K562 (cell line): ENCODE measurements around the gene VWA8.

Experiments
- CBX5 ChIP-seq: IDR thresholded peaks from 2 replicates; pipeline ENCODE4 v1.6.1; 2014; ENCODE audit warnings: low read depth, borderline replicate concordance
- DPF2 ChIP-seq: fragments of 450-650 bp; IDR thresholded peaks from 2 replicates; pipeline ENCODE4 v1.6.1; 2016
- ELF1 ChIP-seq: fragments of 200-800 bp; sonication (Bioruptor generic); IDR thresholded peaks from 2 replicates; pipeline ENCODE4 v1.6.1; 2016; ENCODE audit warnings: missing genetic modification characterization, missing compliant biosample characterization
- EP300 ChIP-seq: IDR thresholded peaks from 2 replicates; pipeline ENCODE4 v1.6.1; 2012; ENCODE audit warnings: low read length, improper control_type of control experiment
- MXI1 ChIP-seq: IDR thresholded peaks from 2 replicates; pipeline ENCODE4 v1.6.1; 2011; ENCODE audit warnings: low read depth, mild to moderate bottlenecking, improper control_type of control experiment, low read length
- SMAD4 ChIP-seq: fragments of 250-450 bp; sonication (Bioruptor Pico); conservative IDR thresholded peaks from 2 replicates; pipeline ENCODE4 v1.8.0; 2021; ENCODE audit warnings: inconsistent platforms, mild to moderate bottlenecking, moderate library complexity
- STAT6 ChIP-seq: sonication (generic); formaldehyde crosslinking; IDR thresholded peaks from 2 replicates; pipeline ENCODE4 v1.8.1; 2023; ENCODE audit warnings: mild to moderate bottlenecking, missing genetic modification reagents
- ZBTB2 ChIP-seq: fragments of 450-650 bp; IDR thresholded peaks from 2 replicates; pipeline ENCODE4 v1.6.1; 2016; ENCODE audit warnings: antibody characterized with exemption
- ZNF764 ChIP-seq: fragments of 250-450 bp; sonication (Bioruptor Pico); IDR thresholded peaks from 2 replicates; pipeline ENCODE4 v1.4.0; 2020; ENCODE audit warnings: low read depth, mild to moderate bottlenecking, moderate library complexity
- TF ChIP-seq, protein P1 (sequence below), 3 experiments: IDR thresholded peaks in 2 of 3; conservative IDR thresholded peaks in 1 of 3; 2 replicates each; pipeline ENCODE4 v1.5.1; 2011 to 2012; ENCODE audit warnings: low read length in 3 of 3, mild to moderate bottlenecking in 3 of 3, control low read depth in 2 of 3, improper control_type of control experiment in 1 of 3, inconsistent platforms in 1 of 3, low read depth in 1 of 3, mixed read lengths in 1 of 3, moderate library complexity in 1 of 3; ENCODE audit not compliant: insufficient read depth in 2 of 3

DNA sequence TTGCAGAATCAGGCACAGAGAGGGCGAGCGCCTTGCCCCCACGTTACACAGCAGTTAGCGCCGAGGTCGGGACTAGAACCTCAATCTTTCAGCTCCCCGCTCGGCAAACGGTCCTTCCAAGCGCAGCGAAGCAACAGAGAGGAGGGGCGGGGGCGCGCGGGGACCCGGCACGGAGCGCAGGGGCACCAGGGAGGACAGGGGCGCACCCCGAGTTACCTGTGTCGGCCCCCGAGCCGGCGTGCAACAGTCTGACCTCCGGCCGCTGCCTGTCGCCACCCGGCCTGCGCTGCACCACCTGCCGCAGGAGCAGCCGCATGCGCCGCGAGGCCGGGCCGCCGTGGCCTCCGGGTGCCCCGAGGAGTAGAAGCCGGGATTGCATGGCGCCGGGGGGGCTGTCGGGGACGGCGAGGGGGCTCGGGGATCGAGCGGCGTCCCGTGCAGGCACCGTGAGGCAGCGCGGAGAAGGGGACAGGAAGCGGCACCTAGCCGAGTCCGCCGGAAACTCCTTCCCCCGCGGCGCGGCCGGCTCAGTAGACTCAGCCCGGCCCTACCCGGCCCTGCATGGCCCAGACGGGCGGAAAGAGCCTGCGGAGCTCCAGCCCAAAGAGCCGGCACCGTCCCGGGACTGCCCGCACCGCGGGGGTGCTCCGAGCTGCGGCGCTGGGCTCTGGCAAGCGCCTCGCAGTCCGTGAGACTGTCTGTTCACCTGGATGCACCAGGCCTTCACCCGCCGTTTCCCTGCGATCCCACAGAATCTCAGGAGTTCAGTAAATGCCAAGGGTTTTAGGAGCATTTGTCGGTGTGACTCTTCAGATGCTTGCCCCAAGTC is at the start of gene VWA8:
- TF ChIP-seq ZBTB2 = no peak
- TF ChIP-seq DPF2 = no peak
- TF ChIP-seq CBX5 = no peak
- peak; percentile 81 for TF ChIP-seq SMAD4 (CRISPR knock-in tag)
- TF ChIP-seq, protein P1, sequence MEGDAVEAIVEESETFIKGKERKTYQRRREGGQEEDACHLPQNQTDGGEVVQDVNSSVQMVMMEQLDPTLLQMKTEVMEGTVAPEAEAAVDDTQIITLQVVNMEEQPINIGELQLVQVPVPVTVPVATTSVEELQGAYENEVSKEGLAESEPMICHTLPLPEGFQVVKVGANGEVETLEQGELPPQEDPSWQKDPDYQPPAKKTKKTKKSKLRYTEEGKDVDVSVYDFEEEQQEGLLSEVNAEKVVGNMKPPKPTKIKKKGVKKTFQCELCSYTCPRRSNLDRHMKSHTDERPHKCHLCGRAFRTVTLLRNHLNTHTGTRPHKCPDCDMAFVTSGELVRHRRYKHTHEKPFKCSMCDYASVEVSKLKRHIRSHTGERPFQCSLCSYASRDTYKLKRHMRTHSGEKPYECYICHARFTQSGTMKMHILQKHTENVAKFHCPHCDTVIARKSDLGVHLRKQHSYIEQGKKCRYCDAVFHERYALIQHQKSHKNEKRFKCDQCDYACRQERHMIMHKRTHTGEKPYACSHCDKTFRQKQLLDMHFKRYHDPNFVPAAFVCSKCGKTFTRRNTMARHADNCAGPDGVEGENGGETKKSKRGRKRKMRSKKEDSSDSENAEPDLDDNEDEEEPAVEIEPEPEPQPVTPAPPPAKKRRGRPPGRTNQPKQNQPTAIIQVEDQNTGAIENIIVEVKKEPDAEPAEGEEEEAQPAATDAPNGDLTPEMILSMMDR (IDR thresholded peaks at IDR 0.05 in 2 of 3, conservative IDR thresholded peaks at IDR 0.05 in 1 of 3; ENCODE audit: insufficient read depth in 2 of 3, low read depth in 1 of 3, low read length in 3 of 3) = no peak
- no peak for TF ChIP-seq EP300
- no peak for TF ChIP-seq ELF1 (tag)
- no peak; the same call in 1 of the 2 replicates for TF ChIP-seq ZNF764 (CRISPR knock-in tag)
- TF ChIP-seq STAT6 (CRISPR knock-in tag) = no peak
- no peak for TF ChIP-seq MXI1
